GM12878 (cell line): ENCODE measurements around the gene PHF20. TPM values are rescaled to one million over a fixed set of nuclear protein-coding genes. Genes with fewer than 3 reads are reported as not detected.
A peak's percentile ranks its signal among the peaks of the same experiment; 100 is the strongest.
"Not testable (repeated sequence)": the region's sequence is repeated elsewhere in the genome, so short reads cannot be mapped to it uniquely, and the experiment has no call there.

Experiments used
- ATAC-seq: fragments of 200-7000 bp; cut with Tn5 transposase; 3 replicates; pipeline ENCODE4 v1.9.1; 2020; ENCODE audit warnings: mild to moderate bottlenecking, moderate library complexity
- BruUV-seq: library from RNA; stranded (reverse); fragments of 400-500 nt; replicated peaks from 2 replicates; lab custom pipeline; 2021; lab: Mats Ljungman, UMichigan
- CTCF ChIA-PET: fragments of 300-600 bp; sonication (Branson Sonifier 250); formaldehyde crosslinking; extraction: SDS; loops from one replicate; lab custom pipeline; 2021; ENCODE audit warnings: inconsistent platforms; lab: Yijun Ruan, JAX
- POLR2A ChIA-PET: fragments of 350-600 bp; formaldehyde crosslinking; extraction: SDS; loops from one replicate; lab custom pipeline; 2021; ENCODE audit warnings: inconsistent platforms; lab: Charles Lee
- RAD21 ChIA-PET: fragments of 300-600 bp; sonication (Branson Sonifier 250); formaldehyde crosslinking; loops from one replicate; lab custom pipeline; 2023; ENCODE audit warnings: antibody characterized with exemption; ENCODE audit not compliant: unreplicated experiment; lab: Charles Lee
- SMC1A ChIA-PET: fragments of 300-600 bp; sonication (Branson Sonifier 250); formaldehyde crosslinking; loops from one replicate; lab custom pipeline; 2023; ENCODE audit not compliant: unreplicated experiment, uncharacterized antibody; lab: Charles Lee
- DNase-seq: peaks from one replicate; pipeline ENCODE4 v3.0.0-alpha.2; 2011; ENCODE audit warnings: low read depth, low spot score
- FAIRE-seq: peaks from 3 replicates; lab custom pipeline; 2011; peaks lifted over from hg19 to GRCh38; lab: Jason Lieb, UNC
- H2AFZ ChIP-seq: 2 replicates; pipeline ENCODE4 v1.6.0; 2011; ENCODE audit warnings: low read depth, low read length, control low read depth; ENCODE audit not compliant: control insufficient read depth
- H3K27ac ChIP-seq: 2 replicates; pipeline ENCODE4 v1.5.1; 2011; ENCODE audit warnings: control low read depth; ENCODE audit not compliant: control insufficient read depth, insufficient read depth
- H3K27me3 ChIP-seq, 2 experiments: replicated peaks in 1 of 2; 2 replicates each; pipeline versions ENCODE4 v1.6.0 to v1.6.1; 2011; ENCODE audit warnings: low read length in 1 of 2; ENCODE audit not compliant: control insufficient read depth in 2 of 2, insufficient read depth in 2 of 2
- H3K36me3 ChIP-seq, 2 experiments: 2 replicates each; pipeline ENCODE4 v1.5.1; 2011; ENCODE audit warnings: low read length in 1 of 2; ENCODE audit not compliant: control insufficient read depth in 2 of 2, insufficient read depth in 2 of 2
- H3K4me1 ChIP-seq: 2 replicates; pipeline ENCODE4 v1.6.1; 2011; ENCODE audit warnings: mild to moderate bottlenecking, low read length, moderate library complexity, mixed read lengths; ENCODE audit not compliant: control insufficient read depth, insufficient read depth
- H3K4me2 ChIP-seq: 2 replicates; pipeline ENCODE4 v1.6.0; 2011; ENCODE audit warnings: control low read depth; ENCODE audit not compliant: control insufficient read depth, insufficient read depth
- H3K4me3 ChIP-seq: fragments of 200-600 bp; sonication (generic); 2 replicates; pipeline ENCODE4 v1.5.1; 2016
- H3K79me2 ChIP-seq: 2 replicates; pipeline ENCODE4 v1.6.0; 2011; ENCODE audit warnings: low read length; ENCODE audit not compliant: control insufficient read depth, insufficient read depth
- H3K9ac ChIP-seq: 2 replicates; pipeline ENCODE4 v1.8.0; 2011; ENCODE audit warnings: low read length, control low read depth, mixed read lengths; ENCODE audit not compliant: control insufficient read depth, insufficient read depth
- H3K9me3 ChIP-seq: replicated peaks from 3 replicates; pipeline ENCODE4 v1.5.1; 2011; ENCODE audit warnings: mild to moderate bottlenecking, low read length; ENCODE audit not compliant: control insufficient read depth, insufficient read depth
- H4K20me1 ChIP-seq: 2 replicates; pipeline ENCODE4 v1.6.0; 2011; ENCODE audit not compliant: control insufficient read depth, insufficient read depth
- ATF7 ChIP-seq: fragments of 450-650 bp; IDR thresholded peaks from 2 replicates; pipeline ENCODE4 v1.6.1; 2016; ENCODE audit warnings: low read depth, mild to moderate bottlenecking
- BCLAF1 ChIP-seq: fragments of 450-650 bp; IDR thresholded peaks from 2 replicates; pipeline ENCODE4 v1.6.1; 2017; ENCODE audit warnings: antibody characterized with exemption, mild to moderate bottlenecking, moderate library complexity
- BHLHE40 ChIP-seq, 2 experiments: fragments of 450-650 bp in 1 of 2; IDR thresholded peaks; 2 replicates each; pipeline ENCODE4 v1.6.1; 2011 to 2017; ENCODE audit warnings: low read depth in 2 of 2, borderline replicate concordance in 1 of 2, improper control_type of control experiment in 1 of 2, low read length in 1 of 2, mild to moderate bottlenecking in 1 of 2
- CEBPB ChIP-seq, 2 experiments: fragments of 150-350 bp in 1 of 2; IDR thresholded peaks; 2 replicates each; pipeline ENCODE4 v1.6.1; 2012 to 2014; ENCODE audit warnings: low read depth in 2 of 2, low read length in 2 of 2, borderline replicate concordance in 1 of 2, inconsistent platforms in 1 of 2
- ETV6 ChIP-seq, 2 experiments: fragments of 450-650 bp in 1 of 2; IDR thresholded peaks in 1 of 2; conservative IDR thresholded peaks in 1 of 2; 2 replicates each; pipeline ENCODE4 v1.6.1; 2014; ENCODE audit warnings: antibody characterized with exemption in 1 of 2, borderline replicate concordance in 1 of 2, low read depth in 1 of 2, mild to moderate bottlenecking in 1 of 2, moderate library complexity in 1 of 2
- MEF2B ChIP-seq: fragments of 450-650 bp; IDR thresholded peaks from 2 replicates; pipeline ENCODE4 v1.6.1; 2018; ENCODE audit warnings: mild to moderate bottlenecking, moderate library complexity; ENCODE audit not compliant: partially characterized antibody, poor library complexity, severe bottlenecking
- PML ChIP-seq: IDR thresholded peaks from 2 replicates; pipeline ENCODE4 v1.6.1; 2012; ENCODE audit warnings: low read length, inconsistent platforms
- RBBP5 ChIP-seq: fragments of 200-600 bp; sonication (generic); conservative IDR thresholded peaks from 2 replicates; pipeline ENCODE4 v1.6.1; 2016
- SP1 ChIP-seq: IDR thresholded peaks from one replicate; pipeline ENCODE4 v1.6.1; 2011; ENCODE audit warnings: low read depth, low read length
- SREBF2 ChIP-seq: IDR thresholded peaks from 2 replicates; pipeline ENCODE4 v1.6.1; 2012; ENCODE audit warnings: mild to moderate bottlenecking, low read length
- STAT1 ChIP-seq: fragments of 450-650 bp; conservative IDR thresholded peaks from 2 replicates; pipeline ENCODE4 v1.6.1; 2014; ENCODE audit warnings: antibody characterized with exemption, mild to moderate bottlenecking
- ZNF217 ChIP-seq: fragments of 450-650 bp; IDR thresholded peaks from 2 replicates; pipeline ENCODE4 v1.6.1; 2017; ENCODE audit warnings: antibody characterized with exemption, mild to moderate bottlenecking
- ZNF384 ChIP-seq: IDR thresholded peaks from 2 replicates; pipeline ENCODE4 v1.6.1; 2012; ENCODE audit warnings: low read depth, mild to moderate bottlenecking, low read length, improper control_type of control experiment, borderline replicate concordance
- WGBS: methylation state at CpG from one replicate; pipeline ENCODE4 v1.1.6; 2016; ENCODE audit warnings: low lambda C conversion rate; ENCODE audit not compliant: insufficient replicate concordance, insufficient coverage; ENCODE audit errors: missing lambda C conversion rate; 5-methylcytosine and 5-hydroxymethylcytosine counted together
- in situ Hi-C: fragments of 300-500 bp; cut with MboI; formaldehyde crosslinking; loops from 9 replicates; pipeline ENCODE4 v1.14.3; 2018; ENCODE audit warnings: mixed read lengths
- intact Hi-C: fragments of 100-400 bp; cut with micrococcal nuclease; formaldehyde crosslinking; loops from one replicate; pipeline ENCODE4 v1.14.2; 2022; ENCODE audit not compliant: unreplicated experiment
- polyA plus RNA-seq, 11 experiments: library from polyadenylated mRNA; depleted of rRNA in 4 of 11; unstranded in 6 of 11; stranded (reverse) in 5 of 11; fragments of >200 nt; fragmentation: Nextera tagmentation in 4 of 11; fragmentation: Illumina TruSeq in 1 of 11; extraction: Ambion mirVana in 4 of 11; extraction: Trizol in 1 of 11; gene quantifications; 1 replicate in 1 of 11; 2 replicates in 10 of 11; pipeline versions ENCODE4 v1.2.1 to v1.2.3, GENCODE V29; 2011 to 2016; ENCODE audit warnings: inconsistent platforms in 2 of 11, missing spikeins in 2 of 11, low read depth in 1 of 11
- total RNA-seq, 4 experiments: library from RNA; depleted of rRNA in 3 of 4; stranded (reverse); fragments of >200 nt in 3 of 4; fragmentation: Illumina TruSeq in 1 of 4; extraction: Trizol in 1 of 4; gene quantifications; 2 replicates each; pipeline versions ENCODE4 v1.2.1 to v1.2.3, GENCODE V29; 2013 to 2021
- TF ChIP-seq, protein P1 (sequence below): IDR thresholded peaks from 2 replicates; pipeline ENCODE4 v1.6.1; 2011; ENCODE audit warnings: low read depth, mild to moderate bottlenecking, low read length, moderate library complexity, borderline replicate concordance; ENCODE audit errors: extremely low read depth

PHF20 gene
- total and polyA plus RNA-seq, 10 of the 15 experiments (the other 5 are each of a cell fraction or from before 2014, with no cell fraction given), result 31.6 to 91.2 (median 46.8) TPM

DNA sequence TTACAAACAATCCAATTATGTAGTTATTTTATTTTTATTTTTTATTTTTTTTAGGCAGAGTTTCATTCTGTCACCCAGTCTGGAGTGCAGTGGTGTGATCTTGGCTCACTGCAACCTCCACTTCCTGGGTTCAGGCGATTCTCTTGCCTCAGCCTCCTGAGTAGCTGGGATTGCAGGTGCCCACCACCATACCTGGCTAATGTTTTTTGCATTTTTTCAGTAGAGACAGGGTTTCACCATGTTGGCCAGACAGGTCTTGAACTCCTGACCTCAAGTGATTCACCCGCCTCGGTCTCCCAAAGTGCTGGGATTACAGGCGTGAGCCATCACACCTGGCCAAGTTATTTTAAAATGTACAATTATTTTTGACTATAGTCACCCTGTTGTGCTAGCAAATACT, 83.8 kb downstream of the PHF20 start:
- H4K20me1 ChIP-seq, H3K9ac ChIP-seq, H3K4me3 ChIP-seq, ATAC-seq, H3K27me3 ChIP-seq, RAD21 ChIA-PET, H3K4me2 ChIP-seq, BruUV-seq, DNase-seq, H3K4me1 ChIP-seq, in situ Hi-C loops, H2AFZ ChIP-seq, H3K27ac ChIP-seq, POLR2A ChIA-PET, FAIRE-seq, H3K79me2 ChIP-seq, intact Hi-C loops, H3K9me3 ChIP-seq, SMC1A ChIA-PET: not testable (repeated sequence)
- CTCF ChIA-PET, result interaction anchor here (0.7 kb wide), 1 partner anchor 114 kb away, joined by 3 read pairs; the partner anchor contains the start of gene RBM39
- WGBS, result 99% methylated on average over 4 of the region's 4 CpGs
- peaks cover 6 to 13% of the 10 kb centered on the region in 2 experiments; a peak in 3 of 4 replicates for H3K36me3 ChIP-seq

DNA sequence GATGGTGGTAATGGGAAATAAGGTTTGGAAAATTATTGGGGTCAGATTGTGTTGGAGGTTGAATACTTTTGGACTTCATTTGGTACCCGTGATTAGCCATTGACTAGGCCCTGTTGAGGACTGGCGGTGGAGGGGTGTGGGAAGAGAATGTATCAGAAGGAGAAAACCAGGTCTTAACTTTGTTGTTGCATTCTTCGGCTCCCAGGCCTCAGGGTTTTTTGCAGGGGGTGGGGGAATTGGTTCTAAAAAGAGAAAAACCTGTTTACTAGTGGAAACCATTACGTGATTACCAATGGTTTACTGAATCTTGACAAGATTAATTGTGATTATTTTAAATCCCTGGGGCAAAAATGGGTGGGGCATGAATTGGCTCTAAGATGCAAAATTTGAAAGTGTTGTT, 85.1 kb downstream of the PHF20 start:
- Histone ChIP-seq H3K36me3 (peaks cover 5 to 10% of the 10 kb centered on the region in 2 experiments; a peak in 3 of 4 replicates), H3K4me3 (no peak overlapping the region), H2AFZ (no peak overlapping the region), H3K27ac (no peak overlapping the region), H3K79me2 (no peaks in the 10 kb centered on the region), H3K9ac (no peak overlapping the region), H3K4me2 (no peak overlapping the region), H3K27me3 (no peaks in the 10 kb centered on the region), H4K20me1 (no peaks in the 10 kb centered on the region), H3K9me3 (no peaks in the 10 kb centered on the region), H3K4me1 (no peaks in the 10 kb centered on the region)
- CTCF ChIA-PET, result interaction anchor here (1.4 kb wide), 1 partner anchor 24 kb away, joined by 4 read pairs; no protein-coding TSS in a partner anchor
- 100% methylated on average over 4 of the region's 4 CpGs for WGBS
- SMC1A ChIA-PET, result interaction anchor here (0.6 to 0.9 kb wide), 2 partner anchors 18 to 28 kb away, joined by 3 to 4 read pairs; no protein-coding TSS in a partner anchor
- DNase-seq, result no peak
- no peak for ATAC-seq
- in situ Hi-C loops, result no loop called here
- RAD21 ChIA-PET, result interaction anchor here (0.6 kb wide), 1 partner anchor 243 kb away, joined by 3 read pairs; no protein-coding TSS in a partner anchor
- TF ChIP-seq SP1 (no peak), BCLAF1 (no peak), MEF2B (no peak), ATF7 (no peak), BHLHE40 (IDR thresholded peaks at IDR 0.05; ENCODE audit: borderline replicate concordance in 1 of 2, low read depth in 2 of 2, low read length in 1 of 2) (no peak), PML (no peak), ETV6 (conservative IDR thresholded peaks at IDR 0.05 in 1 of 2, IDR thresholded peaks at IDR 0.05 in 1 of 2; ENCODE audit: borderline replicate concordance in 1 of 2, low read depth in 1 of 2) (no peak), SREBF2 (no peak), CEBPB (IDR thresholded peaks at IDR 0.05; ENCODE audit: borderline replicate concordance in 1 of 2, low read depth in 2 of 2, low read length in 2 of 2) (no peak), RBBP5 (no peak), STAT1 (no peak), ZNF217 (no peak), ZNF384 (no peak)
- TF ChIP-seq, protein P1, sequence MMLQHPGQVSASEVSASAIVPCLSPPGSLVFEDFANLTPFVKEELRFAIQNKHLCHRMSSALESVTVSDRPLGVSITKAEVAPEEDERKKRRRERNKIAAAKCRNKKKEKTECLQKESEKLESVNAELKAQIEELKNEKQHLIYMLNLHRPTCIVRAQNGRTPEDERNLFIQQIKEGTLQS, result no peak
- POLR2A ChIA-PET, result no interaction called here
- intact Hi-C loops, result no loop called here
- no peak for FAIRE-seq
- TSS peak; percentile 8 for BruUV-seq
